Naive B cell (primary cell): ENCODE measurements around the gene CYFIP1. TPM values are rescaled to one million over a fixed set of nuclear protein-coding genes. Genes with fewer than 3 reads are reported as not detected.

Experiments used
- ATAC-seq, 2 donors: fragments of 150-1000 bp; cut with Tn5 transposase; 2 replicates each; pipeline ENCODE4 v1.10.0; 2021; ENCODE audit warnings: low read depth in 2 of 2, mild to moderate bottlenecking in 2 of 2, moderate library complexity in 2 of 2
- DNase-seq: peaks from one replicate; pipeline ENCODE4 v3.0.0; 2022
- H3K27ac Mint-ChIP-seq, 6 donors: one replicate each; pipeline ENCODE4 v1.8.0; 2020 to 2022; ENCODE audit warnings: mild to moderate bottlenecking in 6 of 6, mixed read lengths in 6 of 6, moderate library complexity in 5 of 6, inconsistent platforms in 2 of 6
- H3K27me3 Mint-ChIP-seq, 3 donors: one replicate each; pipeline ENCODE4 v1.8.0; 2021 to 2022; ENCODE audit warnings: mixed read lengths in 3 of 3, mild to moderate bottlenecking in 1 of 3
- H3K36me3 Mint-ChIP-seq, 2 donors: one replicate each; pipeline ENCODE4 v1.8.0; 2020 to 2022; ENCODE audit warnings: mixed read lengths in 2 of 2, inconsistent platforms in 1 of 2, mild to moderate bottlenecking in 1 of 2
- H3K4me1 Mint-ChIP-seq, 3 donors: one replicate each; pipeline ENCODE4 v1.8.0; 2020 to 2022; ENCODE audit warnings: mixed read lengths in 3 of 3, inconsistent platforms in 1 of 3, mild to moderate bottlenecking in 1 of 3, moderate library complexity in 1 of 3
- H3K4me3 Mint-ChIP-seq, 8 donors: one replicate each; pipeline ENCODE4 v1.8.0; 2020 to 2022; ENCODE audit warnings: mild to moderate bottlenecking in 8 of 8, mixed read lengths in 8 of 8, moderate library complexity in 8 of 8, inconsistent platforms in 2 of 8
- H3K9me3 Mint-ChIP-seq, 7 donors: one replicate each; pipeline ENCODE4 v1.8.0; 2020 to 2022; ENCODE audit warnings: mixed read lengths in 7 of 7, mild to moderate bottlenecking in 5 of 7, inconsistent platforms in 2 of 7, moderate library complexity in 1 of 7
- polyA plus RNA-seq, 6 donors: library from polyadenylated mRNA; unstranded; fragments of 300-500 nt; fragmentation: Illumina TruSeq; gene quantifications; one replicate each; pipeline ENCODE4 v1.2.3, GENCODE V29; 2021; ENCODE audit warnings: low read depth in 6 of 6

Gene CYFIP1
- polyA plus RNA-seq, 6 donors from 2014 or later, result 0.56 to 2.1 (median 0.86) TPM; not detected in 1

GRCh38 chr15:22939051-22939450 is 41.1 kb downstream of the CYFIP1 start:
- H3K36me3 Mint-ChIP-seq, result no peaks in the 10 kb centered on the region
- H3K4me3 Mint-ChIP-seq, result no peak overlapping the region
- H3K27ac Mint-ChIP-seq, result peak overlapping the region in 1 of 6 donors; percentile 42
- no peak for DNase-seq
- H3K4me1 Mint-ChIP-seq, result peaks cover 13 to 17% (median 17%) of the 10 kb centered on the region in 3 donors
- no peaks in the 10 kb centered on the region for H3K27me3 Mint-ChIP-seq
- no peaks in the 10 kb centered on the region for H3K9me3 Mint-ChIP-seq
- ATAC-seq, result peak in 1 of 2 donors; percentile 23

GRCh38 chr15:22936577-22937472 is 43.3 kb downstream of the CYFIP1 start:
- Mint-ChIP-seq H3K36me3 (no peaks in the 10 kb centered on the region), H3K27me3 (no peaks in the 10 kb centered on the region), H3K9me3 (no peaks in the 10 kb centered on the region), H3K4me1 (peaks cover 13 to 17% (median 17%) of the 10 kb centered on the region in 3 donors), H3K4me3 (peak overlapping the region in 7 of 8 donors; percentile 24 to 57 (median 42)), H3K27ac (peak overlapping the region in 5 of 6 donors; percentile 29 to 82 (median 75))
- DNase-seq (peak; percentile 49), ATAC-seq (peak; percentile 92 to 94)

- Mint-ChIP-seq H3K9me3 (no peaks in the 10 kb centered on the region), H3K27ac (no peak overlapping the region), H3K36me3 (no peaks in the 10 kb centered on the region), H3K4me1 (peaks cover 13 to 17% (median 17%) of the 10 kb centered on the region in 3 donors), H3K27me3 (no peaks in the 10 kb centered on the region), H3K4me3 (no peak overlapping the region)
- peak in 1 of 2 donors; percentile 31 for ATAC-seq
- no peak for DNase-seq
Observed at GRCh38 chr15:22933641-22934061, 46.5 kb downstream of the CYFIP1 start.

- Mint-ChIP-seq H3K27ac (no peak overlapping the region), H3K27me3 (no peaks in the 10 kb centered on the region), H3K4me3 (no peak overlapping the region), H3K36me3 (no peaks in the 10 kb centered on the region), H3K9me3 (no peaks in the 10 kb centered on the region), H3K4me1 (peaks cover 10 to 14% (median 13%) of the 10 kb centered on the region in 3 donors)
- no peak for DNase-seq
- no peak for ATAC-seq
Observed at GRCh38 chr15:22931784-22932536, 48.2 kb downstream of the CYFIP1 start.

- ATAC-seq, result no peak
- H3K4me1 Mint-ChIP-seq, result peaks cover under 1 to 4% (median 3%) of the 10 kb centered on the region in 3 donors
- no peak overlapping the region for H3K27ac Mint-ChIP-seq
- no peak for DNase-seq
- H3K4me3 Mint-ChIP-seq, result no peak overlapping the region
- H3K36me3 Mint-ChIP-seq, result no peaks in the 10 kb centered on the region
- no peaks in the 10 kb centered on the region for H3K9me3 Mint-ChIP-seq
- H3K27me3 Mint-ChIP-seq, result no peaks in the 10 kb centered on the region
Observed at GRCh38 chr15:22930782-22931484, 49.2 kb downstream of the CYFIP1 start.

GRCh38 chr15:22927761-22928160 is 52.4 kb downstream of the CYFIP1 start:
- Mint-ChIP-seq H3K27me3 (no peaks in the 10 kb centered on the region), H3K4me3 (no peak overlapping the region), H3K36me3 (no peaks in the 10 kb centered on the region), H3K9me3 (no peaks in the 10 kb centered on the region), H3K4me1 (no peaks in the 10 kb centered on the region), H3K27ac (no peak overlapping the region)
- DNase-seq (no peak), ATAC-seq (no peak)

- ATAC-seq (no peak), DNase-seq (no peak)
- Mint-ChIP-seq H3K4me1 (no peaks in the 10 kb centered on the region), H3K27ac (peak overlapping the region in 1 of 6 donors; percentile 22), H3K36me3 (no peaks in the 10 kb centered on the region), H3K4me3 (no peak overlapping the region), H3K27me3 (no peaks in the 10 kb centered on the region), H3K9me3 (no peaks in the 10 kb centered on the region)
Observed at GRCh38 chr15:22925875-22926274, 54.3 kb downstream of the CYFIP1 start.

GRCh38 chr15:22922003-22922402 is 58.2 kb downstream of the CYFIP1 start:
- no peak for ATAC-seq
- H3K4me3 Mint-ChIP-seq, result no peak overlapping the region
- no peaks in the 10 kb centered on the region for H3K9me3 Mint-ChIP-seq
- no peak overlapping the region for H3K27ac Mint-ChIP-seq
- no peaks in the 10 kb centered on the region for H3K27me3 Mint-ChIP-seq
- DNase-seq, result no peak
- H3K36me3 Mint-ChIP-seq, result no peaks in the 10 kb centered on the region
- no peaks in the 10 kb centered on the region for H3K4me1 Mint-ChIP-seq

- ATAC-seq (no peak), DNase-seq (no peak)
- Mint-ChIP-seq H3K4me3 (no peak overlapping the region), H3K27me3 (no peaks in the 10 kb centered on the region), H3K4me1 (no peaks in the 10 kb centered on the region), H3K27ac (peak overlapping the region in 1 of 6 donors; percentile 34), H3K36me3 (no peaks in the 10 kb centered on the region), H3K9me3 (no peaks in the 10 kb centered on the region)
Observed at GRCh38 chr15:22919171-22919570, 61.0 kb downstream of the CYFIP1 start.

GRCh38 chr15:22918596-22919140 is 61.5 kb downstream of the CYFIP1 start:
- Mint-ChIP-seq H3K4me1 (no peaks in the 10 kb centered on the region), H3K36me3 (no peaks in the 10 kb centered on the region), H3K27me3 (no peaks in the 10 kb centered on the region), H3K9me3 (no peaks in the 10 kb centered on the region), H3K27ac (no peak overlapping the region), H3K4me3 (peak overlapping the region in 1 of 8 donors; percentile 44)
- DNase-seq (no peak), ATAC-seq (no peak)

- no peak overlapping the region for H3K27ac Mint-ChIP-seq
- H3K36me3 Mint-ChIP-seq, result no peaks in the 10 kb centered on the region
- H3K9me3 Mint-ChIP-seq, result no peaks in the 10 kb centered on the region
- no peak for DNase-seq
- ATAC-seq, result no peak
- H3K4me1 Mint-ChIP-seq, result no peaks in the 10 kb centered on the region
- no peak overlapping the region for H3K4me3 Mint-ChIP-seq
- no peaks in the 10 kb centered on the region for H3K27me3 Mint-ChIP-seq
Observed at GRCh38 chr15:22918056-22918455, 62.1 kb downstream of the CYFIP1 start.

GRCh38 chr15:22917556-22917955 is 62.6 kb downstream of the CYFIP1 start:
- no peaks in the 10 kb centered on the region for H3K4me1 Mint-ChIP-seq
- no peak overlapping the region for H3K4me3 Mint-ChIP-seq
- ATAC-seq, result no peak
- no peak for DNase-seq
- H3K36me3 Mint-ChIP-seq, result no peaks in the 10 kb centered on the region
- peak overlapping the region in 1 of 6 donors; percentile 42 for H3K27ac Mint-ChIP-seq
- H3K27me3 Mint-ChIP-seq, result no peaks in the 10 kb centered on the region
- H3K9me3 Mint-ChIP-seq, result no peaks in the 10 kb centered on the region
